Eye (tissue), 1 donor: Measurements from ENCODE around the gene BET1L.
"Not testable (repeated sequence)": the region's sequence is repeated elsewhere in the genome, so short reads cannot be mapped to it uniquely, and the experiment has no call there.

Experiments
- DNase-seq: peaks from one replicate; pipeline ENCODE4 v3.0.0-alpha.2; 2015

BET1L gene

DNA sequence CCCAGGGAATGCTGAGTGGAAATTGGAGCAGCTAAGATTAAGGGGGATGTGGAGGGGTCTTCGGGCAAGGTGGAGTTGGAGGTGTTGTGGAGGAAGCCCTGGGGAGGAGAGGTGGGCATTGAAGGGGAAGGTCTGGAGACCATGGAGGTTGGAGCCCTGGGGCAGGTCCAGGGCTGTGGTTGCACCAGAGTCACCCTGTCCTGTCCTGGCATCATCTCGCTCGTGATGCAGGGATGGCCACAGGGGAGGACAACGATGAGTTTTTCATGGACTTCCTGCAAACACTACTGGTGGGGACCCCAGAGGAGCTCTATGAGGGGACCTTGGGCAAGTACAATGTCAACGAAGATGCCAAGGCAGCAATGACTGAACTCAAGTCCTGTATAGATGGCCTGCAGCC lies 13.7 kb downstream of the BET1L start:
- DNase-seq: not testable (repeated sequence)

DNA sequence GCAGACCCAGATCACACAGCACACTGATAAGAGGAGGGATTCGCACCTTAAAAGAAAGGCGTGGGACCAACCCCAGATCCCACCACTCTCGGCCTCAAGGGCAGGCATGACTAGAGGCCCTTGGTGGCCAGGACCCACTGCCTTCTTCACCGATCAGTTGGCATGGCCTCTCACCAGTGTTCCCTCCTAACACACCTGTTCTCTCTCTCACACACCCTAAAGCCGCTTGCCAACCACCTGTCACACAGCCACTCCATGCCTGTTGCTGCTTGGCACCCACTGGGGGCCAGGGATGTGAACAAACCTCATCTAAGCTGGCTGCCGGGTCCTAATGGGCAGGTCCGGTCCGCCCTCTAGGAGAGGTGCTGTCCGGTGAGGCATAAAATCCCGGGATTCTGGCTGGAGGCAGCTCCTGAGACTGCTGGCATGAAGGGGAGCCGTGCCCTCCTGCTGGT lies 14.5 kb downstream of the BET1L start, which contains the start of gene SCGB1C1:
Gene SCGB1C1, plus strand, starts transcription at position 405 of the 455 bp plus-strand sequence. Its CDS starts 22 bp downstream, at position 427.
- DNase-seq: not testable (repeated sequence)

DNA sequence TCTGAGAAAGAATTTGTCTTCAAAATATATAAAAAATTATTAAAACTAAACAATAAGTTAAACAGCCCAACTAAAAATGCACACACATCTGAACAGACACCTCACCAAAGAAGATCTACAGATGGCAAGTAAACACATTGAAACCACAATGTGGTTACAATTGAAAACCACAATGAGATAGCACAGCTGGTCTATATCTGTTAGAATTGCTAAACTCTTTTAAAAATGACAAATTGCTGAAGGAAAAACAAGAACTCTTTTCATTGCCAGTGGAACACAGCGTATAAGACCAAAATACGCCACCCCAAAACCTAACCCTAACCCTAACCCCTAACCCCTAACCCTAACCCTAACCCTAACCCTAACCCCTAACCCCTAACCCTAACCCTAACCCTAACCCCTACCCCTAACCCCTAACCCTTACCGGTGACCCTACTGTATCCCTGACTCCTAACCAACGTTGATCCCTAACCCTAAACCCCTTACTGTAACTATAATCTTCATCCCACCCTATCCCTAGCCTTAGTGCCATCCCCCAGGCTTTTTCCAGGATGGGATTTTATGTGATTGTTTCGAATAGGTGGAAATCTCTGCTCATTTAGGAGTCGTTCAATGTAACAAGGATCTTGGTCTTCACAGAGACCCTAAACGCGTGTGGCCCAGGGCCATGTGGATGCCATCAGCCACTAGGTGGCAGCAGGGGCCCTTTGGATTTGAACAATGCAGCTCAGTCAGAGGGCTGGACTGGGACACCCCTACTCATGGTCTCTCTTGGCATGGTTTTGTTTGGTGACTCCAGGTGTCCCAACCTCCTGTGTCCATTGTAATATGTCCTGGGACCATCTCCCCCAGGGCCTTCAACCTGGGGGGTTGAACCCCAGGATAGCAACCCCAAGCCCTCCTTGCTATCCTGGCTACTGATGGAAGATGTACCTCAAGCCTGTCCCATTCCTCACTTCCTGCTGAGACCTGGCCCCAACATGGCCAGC lies 15.4 kb downstream of the BET1L start:
- DNase-seq: not testable (repeated sequence)

DNA sequence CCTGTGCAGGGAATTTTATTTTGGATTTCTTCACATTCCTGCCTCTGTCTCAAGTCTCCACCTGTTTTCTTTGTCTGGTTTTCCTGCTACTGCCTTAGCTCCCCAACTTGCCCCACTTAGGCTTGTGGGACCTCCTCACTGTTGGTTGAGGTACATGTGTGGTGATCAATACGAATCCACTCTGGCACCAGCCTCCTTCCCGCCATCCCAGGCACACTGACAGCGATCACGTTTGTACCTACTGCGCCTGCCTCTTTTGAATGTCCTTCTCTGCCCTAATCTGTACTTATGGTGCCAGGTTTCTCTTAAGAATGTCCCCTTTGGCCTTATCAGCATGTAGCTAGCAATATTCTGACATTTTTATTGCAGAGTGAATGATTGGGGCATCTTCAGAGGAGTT lies 16.7 kb downstream of the BET1L start:
- not testable (repeated sequence) for DNase-seq

DNA sequence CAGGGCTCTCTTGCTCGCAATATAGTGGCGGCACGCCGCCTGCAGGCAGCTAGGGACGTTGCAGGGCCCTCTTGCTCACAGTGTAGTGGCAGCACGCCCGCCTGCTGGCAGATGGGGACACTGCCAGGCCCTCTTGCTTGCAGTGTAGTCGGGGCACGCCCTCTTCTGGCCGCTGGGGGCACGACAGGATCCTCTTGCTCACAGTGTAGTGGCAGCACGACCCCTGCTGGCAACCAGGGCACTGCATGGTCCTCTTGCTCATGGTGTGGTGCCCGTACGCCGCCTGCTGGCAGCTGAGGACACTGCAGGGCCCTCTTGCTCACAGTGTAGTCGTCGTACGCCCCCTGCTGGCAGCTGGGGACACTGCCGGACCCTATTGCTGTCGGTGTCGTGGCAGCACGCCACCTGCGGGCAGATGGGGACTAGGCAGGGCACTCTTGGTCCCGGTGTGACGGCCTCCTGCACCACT lies 17.3 kb downstream of the BET1L start:
- not testable (repeated sequence) for DNase-seq

DNA sequence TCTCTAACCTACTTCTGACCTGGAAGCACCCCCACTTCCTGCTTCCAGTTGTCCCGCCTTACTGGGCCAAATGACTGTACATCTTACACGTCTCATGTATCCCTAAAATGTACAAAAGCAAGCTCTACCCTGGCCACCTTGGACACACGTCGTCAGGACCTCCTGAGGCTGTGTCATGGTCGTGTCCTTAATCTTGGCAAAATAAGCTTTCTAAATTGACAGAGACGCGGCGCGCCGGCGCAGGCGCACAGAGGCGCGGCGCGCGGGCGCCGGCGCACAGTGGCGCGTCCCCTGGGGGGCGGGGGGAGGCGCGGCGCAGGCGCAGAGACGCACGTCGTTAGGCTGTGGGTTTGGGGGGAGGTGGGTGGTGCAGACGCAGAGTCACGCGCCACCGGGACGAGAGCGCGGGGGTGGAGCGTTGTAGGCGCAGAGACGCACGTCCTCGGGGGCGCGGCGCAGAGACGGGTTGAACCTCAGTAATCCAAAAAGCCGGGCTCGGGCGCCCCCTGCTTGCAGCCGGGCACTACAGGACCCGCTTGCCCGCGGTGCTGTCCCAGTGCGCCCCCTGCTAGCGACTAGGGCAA lies 17.9 kb downstream of the BET1L start:
- not testable (repeated sequence) for DNase-seq

DNA sequence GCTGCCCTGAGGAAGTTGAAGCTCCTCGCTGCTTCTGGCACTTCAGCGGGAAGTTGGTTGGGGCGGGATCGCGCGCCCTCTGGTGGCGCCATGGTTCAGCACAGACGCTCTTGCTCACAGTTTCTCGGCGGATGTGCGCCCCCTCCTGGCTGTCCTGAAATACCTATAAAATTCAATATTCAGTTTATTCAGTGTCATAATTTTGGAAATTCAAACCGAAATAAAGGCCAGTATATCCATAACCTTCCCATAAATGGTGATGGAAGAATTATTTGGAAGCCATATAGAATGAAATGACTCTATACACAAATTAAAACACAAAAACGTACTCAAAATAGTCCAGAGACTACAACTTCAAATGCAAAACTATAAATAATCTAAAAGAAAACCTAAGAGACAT lies 27.0 kb downstream of the BET1L start:
- DNase-seq: not testable (repeated sequence)
